HG02642 (cell line): ENCODE measurements around the gene KICS2.

Experiments used
- ATAC-seq: cut with Tn5 transposase; IDR thresholded peaks from one replicate; pipeline ENCODE4 v1.9.1; 2021; ENCODE audit warnings: mild to moderate bottlenecking; ENCODE audit not compliant: unreplicated experiment, poor library complexity

Gene KICS2

DNA sequence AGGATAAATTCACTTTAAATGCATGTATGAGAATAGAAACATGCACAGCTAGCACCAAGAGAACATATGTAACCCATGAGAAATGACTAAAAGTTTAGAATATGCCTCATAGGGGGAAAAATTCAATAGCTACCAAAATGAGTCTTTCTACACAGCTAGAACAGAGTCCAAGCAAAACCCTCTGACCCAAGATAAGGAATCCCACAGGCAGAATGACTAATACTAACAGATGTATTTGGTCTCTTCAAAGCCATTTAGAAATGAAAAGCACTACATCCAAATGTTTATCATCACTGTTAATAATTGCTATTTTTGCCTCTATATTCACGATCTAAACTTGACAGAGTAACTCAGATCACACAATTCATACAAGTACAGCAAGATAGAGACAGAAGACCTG is 44.0 kb downstream of the KICS2 start:
- ATAC-seq, result no peak

DNA sequence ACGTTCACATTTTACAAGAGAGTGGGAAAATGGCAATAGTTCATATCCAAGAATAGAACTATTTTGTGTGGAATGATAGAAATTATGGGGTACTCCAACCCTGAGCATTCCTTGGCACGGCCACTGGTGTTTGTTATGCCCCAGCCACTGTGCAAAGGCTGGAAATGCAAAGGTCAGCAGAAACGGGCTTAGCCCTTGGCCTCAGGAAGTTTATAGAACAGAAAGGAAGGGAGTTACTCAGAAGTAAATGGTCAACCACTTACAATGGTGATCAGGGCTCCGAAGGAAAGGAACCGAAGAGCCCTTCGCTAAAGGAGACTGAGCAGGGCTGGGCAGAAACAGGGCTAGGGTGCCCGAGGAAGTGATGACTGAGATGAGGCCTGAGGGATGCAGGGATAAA is 45.1 kb downstream of the KICS2 start:
- no peak for ATAC-seq

DNA sequence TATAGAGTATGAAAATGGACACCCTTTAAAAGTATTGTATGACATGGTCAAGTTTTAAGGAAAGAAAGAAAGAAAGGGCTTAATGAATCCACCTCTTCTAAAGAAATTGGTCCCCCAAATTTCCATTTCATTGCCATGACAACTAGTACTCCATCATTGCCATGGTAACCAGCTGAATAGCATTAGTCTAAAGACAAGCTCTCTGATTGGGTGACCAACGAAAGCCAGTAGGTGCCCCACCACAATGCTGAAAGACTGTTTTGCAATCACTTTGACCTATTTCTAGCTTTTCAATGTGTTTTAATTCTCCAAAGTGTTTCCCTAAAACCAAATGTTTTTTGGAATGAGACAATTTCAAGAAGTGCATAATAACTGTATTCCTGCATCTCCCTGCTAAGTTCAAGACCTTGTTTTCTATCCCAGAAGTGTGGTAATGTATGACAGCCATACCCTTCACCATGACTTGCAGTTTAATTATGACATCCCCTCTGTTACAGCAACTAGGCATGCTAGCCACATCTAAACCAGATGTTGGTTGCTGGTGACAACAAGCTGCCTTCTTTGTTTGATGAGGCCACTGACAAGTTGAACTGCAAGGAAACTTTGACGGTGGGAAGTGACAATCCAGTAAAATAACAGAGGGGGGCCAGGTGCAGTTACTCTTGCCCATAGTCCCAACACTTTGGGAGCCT is 46.7 kb downstream of the KICS2 start:
- no peak for ATAC-seq

DNA sequence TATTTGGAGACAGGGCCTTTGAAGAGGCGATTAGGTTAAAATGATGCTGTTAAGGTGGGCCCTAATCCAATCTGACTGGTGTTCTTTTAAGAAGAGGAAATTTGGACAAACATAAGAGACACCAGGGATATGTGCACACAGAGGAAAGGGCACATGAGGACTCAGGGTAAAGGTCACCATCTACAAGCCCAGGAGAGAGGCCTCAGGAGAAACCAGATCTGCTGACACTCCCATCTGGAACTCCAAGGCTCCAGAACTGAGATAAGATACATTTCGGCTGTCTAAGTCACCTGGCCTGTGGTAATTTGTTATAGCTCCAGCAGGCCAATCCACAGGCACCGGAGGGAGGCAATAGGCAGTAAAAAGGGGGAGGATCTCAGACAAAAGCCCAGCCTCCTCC is 48.6 kb downstream of the KICS2 start:
- ATAC-seq, result no peak
